Stimulated activated CD4-positive, alpha-beta T cell treated with anti-CD3 and anti-CD28 coated beads, Interleukin-4, amount 100 ng/mL, for 4 hours (primary cell): Measurements from ENCODE around the gene SCYGR3.
"Not testable (repeated sequence)": the region's sequence is repeated elsewhere in the genome, so short reads cannot be mapped to it uniquely, and the experiment has no call there.

Experiments used
- DNase-seq, 2 experiments: peaks; one replicate each; pipeline ENCODE4 v3.0.0-alpha.2; 2020

SCYGR3 gene

GRCh38 chr2:227612546-227613271 is 1.9 kb downstream of the SCYGR3 start:
- no peak for DNase-seq

- no peak for DNase-seq
Measured at GRCh38 chr2:227610123-227610522, 4.5 kb downstream of the SCYGR3 start.

- DNase-seq, result no peak
Measured at GRCh38 chr2:227608561-227609338, 5.9 kb downstream of the SCYGR3 start.

GRCh38 chr2:227607941-227608340 is 6.7 kb downstream of the SCYGR3 start:
- DNase-seq, result no peak

- DNase-seq, result no peak
Measured at GRCh38 chr2:227606476-227606875, 8.2 kb downstream of the SCYGR3 start.

GRCh38 chr2:227602358-227602757 is 12.3 kb downstream of the SCYGR3 start:
- DNase-seq, result no peak

GRCh38 chr2:227598835-227599503 is 15.7 kb downstream of the SCYGR3 start, which contains the start of gene SCYGR2:
Gene SCYGR2 (plus strand): TSS chr2:227598893. CDS start chr2:227598893, 0 bp downstream.
- not testable (repeated sequence) for DNase-seq

GRCh38 chr2:227597998-227598397 is 16.6 kb downstream of the SCYGR3 start:
- no peak for DNase-seq

GRCh38 chr2:227597036-227597435 is 17.6 kb downstream of the SCYGR3 start:
- DNase-seq, result no peak

GRCh38 chr2:227595797-227596196 is 18.8 kb downstream of the SCYGR3 start:
- DNase-seq, result no peak

GRCh38 chr2:227592694-227593387 is 21.8 kb downstream of the SCYGR3 start:
- DNase-seq, result no peak

GRCh38 chr2:227582369-227582768 is 32.3 kb downstream of the SCYGR3 start:
- DNase-seq, result no peak

GRCh38 chr2:227579791-227580190 is 34.8 kb downstream of the SCYGR3 start:
- no peak for DNase-seq

GRCh38 chr2:227578642-227579041 is 36.0 kb downstream of the SCYGR3 start:
- DNase-seq, result no peak

- no peak for DNase-seq
Measured at GRCh38 chr2:227577555-227577954, 37.1 kb downstream of the SCYGR3 start.

- no peak for DNase-seq
Measured at GRCh38 chr2:227576812-227577211, 37.8 kb downstream of the SCYGR3 start.

GRCh38 chr2:227576110-227576509 is 38.5 kb downstream of the SCYGR3 start:
- DNase-seq, result no peak

- DNase-seq, result no peak
Measured at GRCh38 chr2:227570615-227571014, 44.0 kb downstream of the SCYGR3 start.

GRCh38 chr2:227568852-227569169 is 45.8 kb downstream of the SCYGR3 start:
- DNase-seq, result no peak

GRCh38 chr2:227566012-227566411 is 48.6 kb downstream of the SCYGR3 start:
- no peak for DNase-seq

GRCh38 chr2:227565080-227565479 is 49.6 kb downstream of the SCYGR3 start:
- no peak for DNase-seq
